Neuronal stem cell (in vitro differentiated cells): ENCODE results near the gene VSTM2L.

ENCODE experiments used
- DNase-seq: peaks from one replicate; pipeline ENCODE4 v3.0.0-alpha.2; 2013; ENCODE audit warnings: low spot score
- H2AFZ ChIP-seq: one replicate; pipeline ENCODE4 v1.6.1; 2013; ENCODE audit warnings: mild to moderate bottlenecking, low read length, inconsistent platforms
- H2AK5ac ChIP-seq: 2 replicates; pipeline ENCODE4 v1.6.1; 2013; ENCODE audit warnings: low read depth, mild to moderate bottlenecking, inconsistent platforms, low read length, moderate library complexity, mixed read lengths
- H2BK120ac ChIP-seq: 2 replicates; pipeline ENCODE4 v1.6.1; 2013; ENCODE audit warnings: low read depth, mild to moderate bottlenecking, inconsistent platforms, low read length, moderate library complexity, mixed read lengths
- H2BK12ac ChIP-seq: one replicate; pipeline ENCODE4 v1.6.1; 2013; ENCODE audit warnings: low read length, inconsistent platforms
- H2BK15ac ChIP-seq: 2 replicates; pipeline ENCODE4 v1.6.1; 2013; ENCODE audit warnings: mild to moderate bottlenecking, low read length, inconsistent platforms, mixed read lengths
- H2BK5ac ChIP-seq: one replicate; pipeline ENCODE4 v1.6.1; 2013; ENCODE audit warnings: inconsistent platforms, mild to moderate bottlenecking, low read length, moderate library complexity
- H3K14ac ChIP-seq: one replicate; pipeline ENCODE4 v1.6.1; 2013; ENCODE audit warnings: low read length, inconsistent platforms
- H3K18ac ChIP-seq: 2 replicates; pipeline ENCODE4 v1.6.1; 2013; ENCODE audit warnings: low read length, inconsistent platforms
- H3K23ac ChIP-seq: 2 replicates; pipeline ENCODE4 v1.6.1; 2013; ENCODE audit warnings: low read depth, mild to moderate bottlenecking, mixed read lengths, low read length, inconsistent platforms; ENCODE audit not compliant: poor library complexity
- H3K27ac ChIP-seq: replicated peaks from 3 replicates; pipeline ENCODE4 v1.5.1; 2013; ENCODE audit warnings: low read length, inconsistent platforms
- H3K27me3 ChIP-seq, 3 experiments: 2 replicates each; pipeline ENCODE4 v1.6.1; 2013; ENCODE audit warnings: low read length in 3 of 3, mild to moderate bottlenecking in 2 of 3, inconsistent platforms in 1 of 3, low read depth in 1 of 3, mixed read lengths in 1 of 3, moderate library complexity in 1 of 3; ENCODE audit not compliant: control insufficient read depth in 3 of 3, insufficient read depth in 3 of 3
- H3K36me3 ChIP-seq, 2 donors: replicated peaks in 1 of 2; 2 replicates each; pipeline ENCODE4 v1.6.1; 2013; ENCODE audit warnings: low read length in 2 of 2; ENCODE audit not compliant: control insufficient read depth in 2 of 2, insufficient read depth in 2 of 2
- H3K4ac ChIP-seq: 2 replicates; pipeline ENCODE4 v1.6.1; 2013; ENCODE audit warnings: inconsistent platforms, mild to moderate bottlenecking, low read length, moderate library complexity
- H3K4me1 ChIP-seq, 2 donors: 1 replicate in 1 of 2; 2 replicates in 1 of 2; pipeline ENCODE4 v1.6.1; 2013; ENCODE audit warnings: low read length in 2 of 2, low read depth in 1 of 2; ENCODE audit not compliant: control insufficient read depth in 2 of 2, insufficient read depth in 1 of 2
- H3K4me2 ChIP-seq: one replicate; pipeline ENCODE4 v1.6.1; 2013; ENCODE audit warnings: mild to moderate bottlenecking, low read length, inconsistent platforms; ENCODE audit not compliant: insufficient read depth, poor library complexity, severe bottlenecking
- H3K4me3 ChIP-seq, 2 donors: 2 replicates each; pipeline ENCODE4 v1.5.1; 2013; ENCODE audit warnings: low read length in 2 of 2, mild to moderate bottlenecking in 2 of 2, inconsistent platforms in 1 of 2, moderate library complexity in 1 of 2
- H3K79me1 ChIP-seq: one replicate; pipeline ENCODE4 v1.6.1; 2013; ENCODE audit warnings: low read depth, mild to moderate bottlenecking, inconsistent platforms, low read length, moderate library complexity
- H3K9ac ChIP-seq: one replicate; pipeline ENCODE4 v1.6.1; 2013; ENCODE audit warnings: mild to moderate bottlenecking, low read depth, low read length, inconsistent platforms; ENCODE audit not compliant: poor library complexity
- H3K9me3 ChIP-seq, 2 donors: replicated peaks in 1 of 2; 2 replicates each; pipeline versions ENCODE3 to v1.6.1; 2013; ENCODE audit warnings: low read length in 2 of 2, mild to moderate bottlenecking in 2 of 2, inconsistent platforms in 1 of 2, low read depth in 1 of 2, mixed read lengths in 1 of 2, moderate library complexity in 1 of 2; ENCODE audit not compliant: control insufficient read depth in 2 of 2, insufficient read depth in 1 of 2
- H4K8ac ChIP-seq: one replicate; pipeline ENCODE4 v1.6.1; 2013; ENCODE audit warnings: low read depth, mild to moderate bottlenecking, inconsistent platforms, low read length, moderate library complexity
- H4K91ac ChIP-seq: one replicate; pipeline ENCODE4 v1.6.1; 2013; ENCODE audit warnings: low read length, low read depth, mild to moderate bottlenecking, inconsistent platforms; ENCODE audit not compliant: poor library complexity
- WGBS, 2 donors: extraction: QIAGEN DNeasy Blood & Tissue Kit; methylation state at CpG; one replicate each; pipeline ENCODE4 v1.1.7; 2013; ENCODE audit warnings: missing lambda C conversion rate in 2 of 2, mixed read lengths in 1 of 2; ENCODE audit not compliant: insufficient read length in 2 of 2, insufficient replicate concordance in 1 of 2; ENCODE audit errors: extremely low coverage in 2 of 2; 5-methylcytosine and 5-hydroxymethylcytosine counted together

VSTM2L gene

GRCh38 chr20:37918035-37918434 is 15.1 kb downstream of the VSTM2L start:
- no peak overlapping the region for H2AFZ ChIP-seq
- H3K9me3 ChIP-seq, result peaks cover 0 to 3% of the 10 kb centered on the region in 2 donors
- no CpG with 5 or more reads among the region's 6 CpGs for WGBS, 2 donors

GRCh38 chr20:37919389-37920040 is 16.6 kb downstream of the VSTM2L start:
- no peak overlapping the region for H2AFZ ChIP-seq

More at GRCh38 chr20:37918035-37918434, 15.1 kb downstream of the VSTM2L start:
- H3K36me3 ChIP-seq, result peaks cover 0 to 2% of the 10 kb centered on the region in 2 donors
- no peak overlapping the region for H2BK120ac ChIP-seq
- no peak overlapping the region for H4K8ac ChIP-seq
- H2BK15ac ChIP-seq, result peak overlapping the region; percentile 61
- peaks cover 28 to 36% of the 10 kb centered on the region in 2 donors for H3K4me1 ChIP-seq
- H3K4me3 ChIP-seq, result no peak overlapping the region
- H2BK5ac ChIP-seq, result no peak overlapping the region
- no peak overlapping the region for H3K23ac ChIP-seq
- peak overlapping the region; percentile 37 for H2AK5ac ChIP-seq
- DNase-seq, result no peak
- no peak overlapping the region for H2BK12ac ChIP-seq
- H3K4ac ChIP-seq, result no peak overlapping the region
- no peak overlapping the region for H3K4me2 ChIP-seq
- peaks cover 1% of the 10 kb centered on the region for H3K79me1 ChIP-seq
- H3K14ac ChIP-seq, result no peak overlapping the region
- H4K91ac ChIP-seq, result no peak overlapping the region
- H3K27ac ChIP-seq, result no peak overlapping the region
- no peak overlapping the region for H3K9ac ChIP-seq
- peaks cover 0 to 3% (median 0%) of the 10 kb centered on the region in 3 experiments for H3K27me3 ChIP-seq
- H3K18ac ChIP-seq, result peak overlapping the region; percentile 82

DNA sequence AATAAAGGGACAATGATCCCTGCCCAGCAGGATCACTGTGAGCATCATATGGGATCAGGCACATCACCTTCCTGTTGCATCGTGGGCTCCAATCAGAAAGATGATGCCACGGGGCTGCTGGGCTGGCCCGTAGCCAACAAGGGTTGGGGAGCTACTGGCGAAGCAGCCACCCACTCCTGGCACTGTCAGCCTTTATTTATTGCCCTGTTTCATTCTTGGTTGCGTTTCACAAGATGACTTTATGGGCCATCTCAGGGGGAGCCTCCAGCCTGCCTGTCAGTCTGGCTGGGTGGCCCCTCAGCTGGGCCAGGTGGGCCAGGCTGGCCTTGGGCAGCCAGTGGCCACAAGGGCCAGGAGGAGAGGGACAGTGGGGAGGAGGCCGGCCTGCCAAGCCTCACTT is 17.3 kb downstream of the VSTM2L start:
- H2AFZ ChIP-seq, result no peak overlapping the region
- H3K4me2 ChIP-seq, result no peak overlapping the region
- H4K8ac ChIP-seq, result no peak overlapping the region
- peak overlapping the region; percentile 84 for H3K4ac ChIP-seq
- H2BK15ac ChIP-seq, result peak overlapping the region; percentile 86
- no peaks in the 10 kb centered on the region for H3K9me3 ChIP-seq
- peak overlapping the region; percentile 17 for H2BK12ac ChIP-seq
- no peak for DNase-seq
- no peak overlapping the region for H3K14ac ChIP-seq
- H2BK5ac ChIP-seq, result no peak overlapping the region
- H3K9ac ChIP-seq, result no peak overlapping the region
- H3K79me1 ChIP-seq, result peaks cover 1% of the 10 kb centered on the region
- no peaks in the 10 kb centered on the region for H3K36me3 ChIP-seq
- no peak overlapping the region for H3K23ac ChIP-seq
- H3K4me1 ChIP-seq, result peaks cover 11 to 24% of the 10 kb centered on the region in 2 donors
- WGBS, 2 donors, result no CpG with 5 or more reads among the region's 6 CpGs
- no peak overlapping the region for H4K91ac ChIP-seq
- H3K18ac ChIP-seq, result peak overlapping the region; percentile 7
- H3K4me3 ChIP-seq, result no peak overlapping the region
- no peak overlapping the region for H3K27ac ChIP-seq
- no peaks in the 10 kb centered on the region for H3K27me3 ChIP-seq
- H2BK120ac ChIP-seq, result no peak overlapping the region
- peak overlapping the region; percentile 68 for H2AK5ac ChIP-seq

More at GRCh38 chr20:37919389-37920040, 16.6 kb downstream of the VSTM2L start:
- Histone ChIP-seq H2BK15ac (peak overlapping the region; percentile 86), H3K4me3 (no peak overlapping the region), H2BK5ac (no peak overlapping the region), H2BK120ac (no peak overlapping the region), H4K91ac (no peak overlapping the region), H3K18ac (peak overlapping the region; percentile 9), H2AK5ac (peak overlapping the region; percentile 68), H3K9me3 (no peaks in the 10 kb centered on the region), H3K27ac (peak overlapping the region; percentile 24), H3K4ac (no peak overlapping the region), H3K36me3 (no peaks in the 10 kb centered on the region), H3K9ac (no peak overlapping the region), H3K4me1 (peaks cover 16 to 27% of the 10 kb centered on the region in 2 donors), H3K27me3 (no peaks in the 10 kb centered on the region), H4K8ac (no peak overlapping the region), H3K4me2 (no peak overlapping the region), H3K14ac (no peak overlapping the region), H3K79me1 (peaks cover 1% of the 10 kb centered on the region), H2BK12ac (peak overlapping the region; percentile 17), H3K23ac (no peak overlapping the region)
- no peak for DNase-seq
- WGBS, 2 donors, result no CpG with 5 or more reads among the region's 5 CpGs

DNA sequence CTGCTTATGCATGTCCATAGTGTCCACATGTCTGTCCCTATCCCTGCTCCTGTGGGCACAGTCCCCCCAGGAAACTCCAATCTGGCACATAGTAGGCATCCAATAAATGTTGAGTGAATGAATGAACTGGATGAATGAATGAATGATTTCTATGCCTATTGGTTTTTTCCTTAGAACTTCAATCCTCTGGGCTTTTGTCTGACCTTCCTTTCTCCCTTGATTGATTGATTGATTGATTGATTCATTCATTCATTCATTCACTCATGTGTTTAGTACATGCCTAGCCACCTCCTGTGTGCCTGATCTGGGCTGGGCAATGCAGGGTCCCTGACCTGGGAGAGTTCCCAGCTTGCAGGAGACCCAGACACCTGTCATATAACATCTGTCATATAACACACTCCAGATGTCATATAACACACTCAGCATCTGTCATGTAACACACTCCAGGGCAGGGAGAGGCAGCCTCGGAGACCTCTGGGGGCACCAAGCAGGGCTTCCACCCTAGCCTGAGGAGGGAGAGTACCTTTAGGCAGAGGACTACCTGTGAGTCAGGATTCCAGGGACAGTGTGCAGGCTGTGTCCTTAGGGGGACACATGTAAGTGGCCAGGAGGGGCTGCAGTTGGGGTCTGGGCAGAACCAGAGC is 17.9 kb downstream of the VSTM2L start:
- H3K4ac ChIP-seq, result peak overlapping the region; percentile 84
- no peak overlapping the region for H3K9ac ChIP-seq
- H3K4me2 ChIP-seq, result no peak overlapping the region
- H2BK120ac ChIP-seq, result no peak overlapping the region
- no peak overlapping the region for H4K8ac ChIP-seq
- DNase-seq, result no peak
- peaks cover 1% of the 10 kb centered on the region for H3K79me1 ChIP-seq
- H3K36me3 ChIP-seq, result no peaks in the 10 kb centered on the region
- peak overlapping the region; percentile 86 for H2BK15ac ChIP-seq
- no CpG with 5 or more reads among the region's 1 CpG for WGBS, 2 donors
- H3K4me3 ChIP-seq, result no peak overlapping the region
- peaks cover 6 to 19% of the 10 kb centered on the region in 2 donors for H3K4me1 ChIP-seq
- no peak overlapping the region for H4K91ac ChIP-seq
- no peak overlapping the region for H3K27ac ChIP-seq
- H3K23ac ChIP-seq, result no peak overlapping the region
- no peak overlapping the region for H3K14ac ChIP-seq
- peak overlapping the region; percentile 39 for H3K18ac ChIP-seq
- peak overlapping the region; percentile 68 for H2AK5ac ChIP-seq
- no peaks in the 10 kb centered on the region for H3K27me3 ChIP-seq
- no peaks in the 10 kb centered on the region for H3K9me3 ChIP-seq
- H2AFZ ChIP-seq, result no peak overlapping the region
- no peak overlapping the region for H2BK5ac ChIP-seq
- H2BK12ac ChIP-seq, result peak overlapping the region; percentile 18
